Stimulated activated CD8-positive, alpha-beta memory T cell treated with anti-CD3 and anti-CD28 coated beads, Interleukin-12 subunit alpha, Interleukin-12 subunit beta, amount 100 ng/mL, for 1 hour (primary cell): ENCODE data around the gene SEZ6L2.
"Not testable (repeated sequence)": the region's sequence is repeated elsewhere in the genome, so short reads cannot be mapped to it uniquely, and the experiment has no call there.

ENCODE experiments used
- DNase-seq: peaks from one replicate; pipeline ENCODE4 v3.0.0-alpha.2; 2020; ENCODE audit warnings: low read depth

The SEZ6L2 gene

DNA sequence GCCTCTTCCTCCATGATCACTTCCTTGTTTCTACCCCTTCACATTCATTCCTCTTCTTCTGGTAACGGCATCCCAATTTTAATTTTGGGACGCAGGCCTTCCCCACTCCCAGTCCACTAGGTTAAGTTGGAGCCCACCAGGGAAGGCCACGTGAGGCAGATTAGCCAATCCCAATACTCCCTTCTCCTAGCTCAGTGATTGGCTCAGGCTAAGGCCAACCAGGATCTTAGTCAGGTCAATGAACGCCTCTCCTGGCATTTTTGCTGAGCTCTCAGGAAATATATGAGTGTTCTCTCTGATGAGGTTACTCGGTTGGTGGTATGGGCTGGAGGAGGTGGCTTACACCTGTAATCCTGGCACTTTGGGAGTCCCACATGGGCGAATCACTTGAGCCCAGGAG is 15.4 kb downstream of the SEZ6L2 start:
- no peak for DNase-seq

DNA sequence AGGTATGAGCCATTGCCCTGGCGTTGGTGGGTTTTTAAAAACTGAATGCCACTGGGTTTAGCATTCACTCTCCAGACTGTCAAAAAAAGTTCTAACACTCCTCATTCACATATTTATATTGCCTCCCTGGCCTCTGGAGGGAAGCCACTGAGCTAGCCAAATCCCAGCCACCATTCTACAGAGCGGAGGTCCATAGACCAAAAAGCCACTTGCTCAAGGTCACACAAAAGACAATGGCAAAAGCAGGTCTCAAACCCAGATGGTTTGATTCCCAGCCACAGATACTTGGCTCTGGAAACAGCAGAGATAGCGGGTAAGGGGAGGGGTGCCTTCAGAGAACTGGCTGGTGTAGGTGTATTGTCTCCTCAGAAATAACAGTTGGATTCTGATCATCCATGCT is 18.3 kb downstream of the SEZ6L2 start:
- DNase-seq, result no peak

DNA sequence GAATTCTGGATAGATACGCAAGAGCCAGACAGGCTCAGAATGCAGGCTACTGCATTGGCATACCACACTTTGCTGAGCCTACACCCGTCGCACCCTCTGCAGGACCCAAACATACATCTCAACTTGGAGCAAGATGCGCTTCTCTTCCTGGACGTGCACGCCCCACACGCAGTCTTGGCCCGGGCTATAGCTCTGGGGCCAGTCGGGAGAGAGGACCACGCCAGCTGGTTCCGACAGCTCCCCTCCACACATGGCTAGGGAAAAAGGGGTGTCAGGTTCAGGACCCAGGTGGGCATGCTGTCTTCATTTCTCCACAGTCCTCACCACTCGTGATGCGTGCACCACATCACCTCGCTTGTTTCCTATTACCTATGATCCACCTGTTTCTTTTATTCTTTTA is 21.2 kb downstream of the SEZ6L2 start:
- no peak for DNase-seq

DNA sequence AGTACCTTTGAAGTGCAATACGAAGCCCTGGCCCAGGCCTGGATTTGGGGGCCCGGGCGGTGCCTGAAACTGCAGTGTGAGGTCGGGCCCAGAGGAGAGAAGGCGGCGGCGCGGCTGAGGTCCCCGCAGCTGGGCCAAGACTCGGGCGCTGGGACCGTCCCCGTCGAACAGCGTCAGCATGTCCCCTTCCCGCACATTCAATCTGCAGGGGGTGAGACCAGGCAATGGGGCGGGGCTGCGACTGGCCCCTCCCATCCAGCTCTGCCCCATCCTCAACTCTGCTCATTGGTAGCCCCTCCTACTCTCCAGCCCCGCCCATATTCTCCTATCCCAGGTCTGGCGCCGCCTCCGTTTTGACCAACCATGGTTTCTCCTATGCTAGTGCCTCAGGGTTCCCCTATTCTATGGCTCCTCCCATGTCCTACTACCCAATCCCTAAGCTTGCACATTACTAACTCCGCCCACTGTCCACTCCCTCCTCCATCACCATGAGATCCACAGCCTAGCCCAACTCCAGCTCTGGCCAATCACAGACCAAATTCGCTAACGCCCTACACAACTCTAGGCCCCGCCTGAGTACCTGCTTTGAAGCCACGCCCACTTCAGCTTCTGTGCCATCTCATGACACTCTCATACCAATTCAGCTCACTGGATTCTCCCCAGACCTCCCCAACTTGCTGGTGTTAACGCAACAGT is 21.9 kb downstream of the SEZ6L2 start:
- no peak for DNase-seq

DNA sequence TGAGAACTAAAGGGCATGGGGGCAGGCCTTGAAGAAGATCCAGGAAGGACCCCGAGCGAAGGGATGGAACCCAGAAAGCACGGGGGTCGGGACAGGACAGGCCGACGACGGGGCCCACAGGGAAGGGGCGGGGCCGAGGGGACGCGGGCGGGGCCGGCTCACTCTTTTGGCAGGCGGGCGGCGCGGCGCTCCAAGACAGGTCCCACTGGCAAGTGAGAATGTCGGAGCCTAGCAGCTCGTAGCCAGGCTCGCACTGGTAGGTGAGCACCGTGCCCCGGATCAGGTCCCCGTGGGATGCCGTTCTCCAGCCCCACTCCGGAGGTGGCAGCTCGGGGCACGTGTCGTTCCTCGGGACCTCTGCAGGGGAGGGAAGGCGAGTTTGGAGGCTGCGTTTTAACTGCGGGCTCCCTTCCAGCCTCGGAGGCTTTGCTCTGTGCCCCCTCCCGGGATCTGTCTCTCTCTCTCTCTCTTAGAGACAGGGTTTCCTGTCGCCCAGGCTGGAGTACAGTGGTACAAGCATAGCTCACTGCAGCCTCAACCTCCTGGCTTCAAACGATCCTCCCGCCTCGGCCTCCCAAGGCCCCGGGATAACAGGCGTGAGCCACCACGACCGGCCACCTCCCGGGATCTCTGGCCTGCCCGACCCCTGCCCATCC is 22.6 kb downstream of the SEZ6L2 start:
- DNase-seq, result no peak

DNA sequence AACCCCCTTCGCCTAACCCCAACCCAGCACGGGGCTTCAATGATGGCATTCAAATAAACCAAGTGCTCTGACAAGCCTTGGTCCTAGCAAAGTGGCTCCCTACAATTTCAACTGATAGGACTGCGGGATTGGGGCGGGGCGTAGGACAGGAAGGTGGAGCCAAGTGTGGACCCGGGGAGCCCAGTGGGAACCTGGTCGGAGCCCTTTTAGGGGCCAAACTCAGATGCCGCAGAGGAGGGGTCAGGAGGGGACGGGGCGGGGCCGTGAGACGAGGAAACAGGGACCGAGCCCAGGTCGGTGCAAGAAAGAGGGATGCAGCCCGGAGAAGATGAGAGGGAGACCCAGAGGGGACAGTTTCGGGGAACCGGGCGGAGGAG is 23.1 kb downstream of the SEZ6L2 start:
- DNase-seq, result no peak

- no peak for DNase-seq
Observed at GRCh38 chr16:29875206-29875605, 24.1 kb downstream of the SEZ6L2 start.

DNA sequence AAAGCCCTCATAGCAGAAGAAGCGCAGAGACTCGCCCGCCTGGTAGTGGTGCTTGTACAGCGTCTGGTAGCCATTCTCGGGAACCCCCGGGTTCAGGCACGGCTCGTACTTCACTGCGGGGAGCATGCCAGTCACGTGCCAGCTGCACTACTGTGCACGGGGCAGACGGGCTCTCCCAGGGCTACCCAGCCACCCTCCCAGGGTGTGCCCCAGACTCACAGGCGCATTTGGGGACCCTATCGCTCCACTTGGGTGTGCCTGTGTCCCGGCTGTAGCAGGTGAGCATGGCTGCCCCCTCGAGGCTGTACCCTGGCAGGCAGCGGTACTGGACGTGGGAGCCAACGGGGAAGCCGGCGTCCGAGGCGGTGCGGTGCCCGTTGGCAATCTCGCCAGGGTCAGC is 26.0 kb downstream of the SEZ6L2 start:
- no peak for DNase-seq

DNA sequence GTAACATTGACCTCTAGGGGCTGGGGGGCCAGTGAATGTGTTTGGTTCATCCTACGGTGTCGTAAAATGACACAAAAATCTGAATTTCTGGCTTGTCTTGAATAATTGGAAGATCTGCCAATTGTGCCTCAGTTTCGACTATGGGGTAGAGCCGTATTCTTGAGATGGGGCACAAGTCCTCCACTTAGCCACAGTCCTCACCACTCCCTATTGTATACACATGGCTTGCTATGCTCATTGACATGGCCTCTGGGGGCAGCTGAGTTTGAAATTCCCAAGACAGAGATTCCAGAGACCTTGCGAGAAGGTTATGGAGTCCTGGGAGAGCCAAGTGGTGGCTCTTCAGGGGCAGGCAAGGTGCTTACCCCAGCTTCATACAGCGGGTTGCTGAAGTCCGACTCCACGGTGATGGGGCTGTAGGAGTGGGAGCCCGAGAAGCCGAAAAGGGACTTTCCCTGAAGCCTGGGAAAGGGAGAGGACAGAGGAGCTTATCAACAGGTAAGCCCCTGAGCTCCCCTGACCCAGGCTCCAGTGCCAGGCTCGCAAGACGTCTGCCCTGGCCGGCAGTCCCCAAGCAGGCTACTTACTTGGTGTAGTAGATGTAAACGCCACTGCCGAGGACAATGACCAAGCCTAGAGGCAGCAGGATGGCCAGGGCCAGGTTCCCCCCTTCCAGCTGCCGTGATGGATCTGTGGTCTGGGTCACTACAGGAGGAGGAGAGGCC is 27.4 kb downstream of the SEZ6L2 start:
- no peak for DNase-seq

GRCh38 chr16:29869067-29869466 is 30.3 kb downstream of the SEZ6L2 start:
- DNase-seq, result not testable (repeated sequence)

GRCh38 chr16:29868396-29869009 is 30.8 kb downstream of the SEZ6L2 start:
- no peak for DNase-seq

DNA sequence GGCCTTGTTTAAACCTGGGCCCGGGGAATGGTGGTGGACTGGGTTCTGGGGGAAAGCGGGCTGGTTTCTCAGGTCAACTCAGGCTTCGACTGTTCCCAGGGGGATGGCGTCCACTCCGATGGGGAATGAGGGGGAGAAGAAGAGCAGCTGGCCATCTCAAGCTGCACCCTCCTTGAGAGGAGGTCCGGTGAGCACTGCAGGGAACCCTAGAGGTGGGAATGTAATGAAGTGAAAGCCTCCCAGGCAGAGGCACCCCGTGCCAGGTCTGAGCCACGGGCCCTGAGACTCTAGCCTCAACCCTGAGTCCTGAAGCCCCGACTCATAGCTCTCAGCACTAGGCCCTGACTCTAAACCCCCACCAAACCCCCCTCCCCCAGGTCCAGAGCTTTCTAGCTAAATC is 35.1 kb downstream of the SEZ6L2 start:
- DNase-seq, result no peak

DNA sequence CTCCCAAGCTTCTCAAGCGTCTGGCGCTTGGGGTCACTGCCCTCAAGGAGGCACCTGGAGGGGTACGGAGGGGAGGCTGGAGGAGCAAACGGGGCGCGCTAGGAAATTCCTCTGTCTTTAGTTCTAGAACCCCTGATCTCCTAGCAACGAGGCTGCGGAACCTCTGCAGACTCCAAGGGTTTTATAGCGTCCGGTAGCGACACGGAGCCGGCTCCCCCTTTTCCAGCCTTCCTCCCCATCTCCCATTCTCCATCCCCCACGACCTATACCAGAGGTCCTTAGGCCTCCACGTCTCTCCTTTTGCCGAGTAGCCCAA is 35.7 kb downstream of the SEZ6L2 start:
- no peak for DNase-seq

DNA sequence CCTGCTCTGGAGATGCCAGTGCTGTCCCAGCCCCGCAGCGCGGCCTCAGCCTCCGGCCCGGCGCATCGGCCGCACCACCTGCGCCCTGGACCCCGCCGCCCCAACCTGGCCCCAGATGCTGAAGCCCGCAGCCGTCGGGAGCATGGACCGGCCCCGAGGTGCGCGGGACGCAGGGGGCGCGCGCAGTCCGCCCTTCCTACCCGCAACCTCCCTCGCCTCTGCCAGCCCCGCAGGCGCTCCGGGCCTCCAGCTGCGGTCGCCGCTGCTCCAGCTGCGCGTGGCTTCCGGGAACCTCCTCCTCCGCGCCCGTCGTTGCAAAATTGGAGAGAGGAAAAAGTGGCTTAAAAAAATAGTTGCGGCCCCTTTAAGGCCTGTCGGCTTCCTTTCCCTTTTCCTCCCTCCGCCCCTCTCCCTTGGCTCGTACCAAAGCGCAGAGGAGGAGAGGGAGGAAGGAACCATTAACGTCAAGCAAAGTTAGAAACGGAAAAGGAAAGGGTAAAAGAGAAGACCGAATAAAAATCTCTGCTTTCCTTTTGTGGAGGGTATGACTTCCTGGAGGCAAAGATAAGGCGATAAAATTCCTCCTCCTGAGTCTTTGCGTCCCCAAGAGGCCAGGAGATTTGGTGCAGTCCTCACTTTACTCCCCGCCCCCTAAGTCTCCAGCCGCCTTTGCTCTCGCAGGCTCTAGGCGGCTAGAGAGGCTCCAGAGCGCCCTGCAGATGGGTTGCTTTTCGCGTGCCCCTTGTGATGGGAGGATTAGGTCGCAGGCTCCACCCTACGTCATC is 36.3 kb downstream of the SEZ6L2 start, which contains the start of gene CDIPT:
Gene CDIPT (minus strand): TSS at position 343 of the 785 bp plus-strand sequence. CDS start 369 bp downstream, outside the sequence.
- DNase-seq, result peak; percentile 85

DNA sequence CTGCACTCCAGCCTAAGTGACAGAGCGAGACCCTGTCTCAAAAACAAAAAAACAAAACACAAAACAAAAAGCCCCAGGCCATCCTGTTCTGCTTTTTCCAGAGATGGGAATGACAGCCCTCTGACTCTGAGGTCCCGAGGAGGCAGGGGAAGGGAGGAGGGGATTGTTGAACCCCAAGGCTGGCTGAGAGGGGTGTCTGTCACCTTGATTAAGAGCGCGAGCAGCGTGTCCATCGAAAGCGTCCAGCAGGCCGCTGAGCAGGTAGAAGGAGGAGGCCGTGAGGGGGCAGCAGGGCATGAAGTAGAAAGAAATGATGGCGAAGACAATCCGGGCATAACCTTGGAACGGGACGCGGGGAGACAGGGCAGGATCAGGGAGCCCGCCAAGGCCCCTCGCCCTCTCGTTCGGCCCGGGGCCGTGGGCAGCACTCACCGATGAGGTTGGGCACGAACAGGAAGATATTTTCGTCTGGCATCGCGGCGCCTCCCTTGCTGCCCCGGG is 36.9 kb downstream of the SEZ6L2 start:
- DNase-seq, result no peak

GRCh38 chr16:29860218-29860617 is 39.1 kb downstream of the SEZ6L2 start:
- no peak for DNase-seq

- no peak for DNase-seq
Observed at GRCh38 chr16:29858974-29859373, 40.4 kb downstream of the SEZ6L2 start.

DNA sequence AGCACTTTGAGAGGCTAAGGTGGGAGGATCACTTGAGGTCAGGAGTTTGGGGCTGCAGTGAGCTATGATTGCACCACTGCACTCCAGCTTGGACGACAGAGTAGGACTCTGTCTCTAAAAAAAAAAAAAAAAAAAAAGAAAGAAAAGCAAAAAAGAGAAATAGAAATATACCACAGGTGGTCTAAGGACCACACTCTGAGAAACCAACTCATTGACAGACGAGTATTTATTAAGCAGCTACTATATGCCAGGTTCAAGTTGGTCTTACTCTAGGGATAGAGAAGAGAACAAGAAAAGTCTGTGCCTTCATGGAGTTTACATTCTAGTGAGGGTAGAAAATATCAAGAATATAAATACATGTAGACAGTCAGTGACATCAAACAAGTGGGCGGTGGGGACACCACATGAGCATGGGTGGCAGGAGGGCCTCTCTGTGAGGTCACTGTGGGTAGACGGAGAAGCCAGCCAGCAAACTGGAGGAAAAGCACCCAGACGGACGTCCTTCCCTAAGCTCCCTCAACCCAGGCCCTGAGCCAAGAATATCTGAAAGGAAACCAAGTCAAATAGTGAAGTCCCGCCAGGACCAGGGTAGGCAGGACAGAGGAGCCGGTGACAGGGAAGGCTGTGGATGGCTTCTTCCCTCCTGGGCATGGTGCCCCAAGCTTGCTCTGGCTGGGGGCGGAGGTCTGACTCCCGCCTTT is 41.1 kb downstream of the SEZ6L2 start:
- DNase-seq, result no peak

GRCh38 chr16:29857133-29857760 is 42.1 kb downstream of the SEZ6L2 start:
- no peak for DNase-seq

DNA sequence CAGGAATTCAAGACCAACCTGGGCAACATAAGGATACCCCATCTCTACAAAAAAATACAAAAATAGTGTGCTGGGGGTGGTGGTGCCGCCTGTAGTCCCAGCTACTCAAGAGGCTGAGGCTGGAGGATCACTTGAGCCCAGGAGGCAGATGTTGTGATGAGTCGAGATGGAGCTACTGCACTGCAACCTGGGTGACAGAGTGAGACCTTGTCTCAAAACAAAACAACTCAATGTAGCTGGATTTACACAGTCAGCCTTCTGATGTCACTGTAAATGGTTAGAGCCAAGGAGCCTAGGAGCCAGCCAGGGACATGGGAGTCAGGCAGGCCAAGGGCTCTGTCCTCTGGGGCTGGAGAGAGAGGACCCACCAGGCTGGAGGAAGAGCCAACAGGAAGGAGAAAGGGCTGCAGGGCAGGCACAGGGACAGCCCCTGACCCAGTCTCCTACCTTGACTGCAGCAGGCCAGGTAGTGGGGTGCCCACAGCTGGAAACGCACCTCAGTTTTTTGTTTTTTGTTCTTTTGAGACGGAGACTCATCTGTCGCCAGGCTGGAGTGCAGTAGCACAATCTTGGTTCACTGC is 44.7 kb downstream of the SEZ6L2 start:
- DNase-seq, result no peak
